ENCODE data around the gene IFITM10.

Gene IFITM10

DNA sequence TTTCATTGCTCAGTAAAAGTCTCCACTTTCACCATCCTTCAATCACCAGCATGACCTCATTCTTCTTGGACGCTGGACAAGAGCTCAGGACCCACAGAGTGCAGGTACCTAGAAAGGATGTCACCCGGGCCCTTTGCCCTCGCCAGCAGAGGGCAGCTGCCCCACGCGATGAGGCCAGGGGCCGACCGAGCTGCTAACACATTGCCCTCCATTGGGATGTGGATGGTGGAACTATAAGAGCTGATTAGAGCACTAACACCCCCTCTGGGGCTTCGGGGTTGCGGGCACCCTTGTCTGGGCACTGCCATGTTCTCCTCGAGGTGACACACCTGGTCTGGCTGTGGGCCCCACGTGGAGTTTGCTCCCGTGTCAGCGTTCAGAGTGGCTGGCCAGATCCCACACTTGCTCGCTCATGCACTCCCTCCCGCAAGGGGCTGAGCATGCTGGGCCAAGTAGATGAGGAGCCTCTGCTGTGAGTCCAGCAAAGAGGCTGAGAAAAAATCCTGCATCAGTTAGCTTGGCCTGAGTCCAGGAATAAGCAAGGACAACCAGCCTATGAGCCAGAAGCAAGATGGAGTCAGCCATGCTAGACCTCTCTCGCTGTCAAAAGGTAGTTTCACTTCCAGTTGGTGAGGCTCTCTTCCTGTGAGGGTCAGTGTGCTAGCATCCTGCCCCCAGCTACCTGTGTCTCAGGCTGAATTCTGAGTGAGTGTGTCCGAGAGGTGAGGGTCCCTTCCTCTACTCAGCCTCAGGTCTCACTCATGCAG lies 43.6 kb downstream of the IFITM10 start:
- no peak for DNase-seq

DNA sequence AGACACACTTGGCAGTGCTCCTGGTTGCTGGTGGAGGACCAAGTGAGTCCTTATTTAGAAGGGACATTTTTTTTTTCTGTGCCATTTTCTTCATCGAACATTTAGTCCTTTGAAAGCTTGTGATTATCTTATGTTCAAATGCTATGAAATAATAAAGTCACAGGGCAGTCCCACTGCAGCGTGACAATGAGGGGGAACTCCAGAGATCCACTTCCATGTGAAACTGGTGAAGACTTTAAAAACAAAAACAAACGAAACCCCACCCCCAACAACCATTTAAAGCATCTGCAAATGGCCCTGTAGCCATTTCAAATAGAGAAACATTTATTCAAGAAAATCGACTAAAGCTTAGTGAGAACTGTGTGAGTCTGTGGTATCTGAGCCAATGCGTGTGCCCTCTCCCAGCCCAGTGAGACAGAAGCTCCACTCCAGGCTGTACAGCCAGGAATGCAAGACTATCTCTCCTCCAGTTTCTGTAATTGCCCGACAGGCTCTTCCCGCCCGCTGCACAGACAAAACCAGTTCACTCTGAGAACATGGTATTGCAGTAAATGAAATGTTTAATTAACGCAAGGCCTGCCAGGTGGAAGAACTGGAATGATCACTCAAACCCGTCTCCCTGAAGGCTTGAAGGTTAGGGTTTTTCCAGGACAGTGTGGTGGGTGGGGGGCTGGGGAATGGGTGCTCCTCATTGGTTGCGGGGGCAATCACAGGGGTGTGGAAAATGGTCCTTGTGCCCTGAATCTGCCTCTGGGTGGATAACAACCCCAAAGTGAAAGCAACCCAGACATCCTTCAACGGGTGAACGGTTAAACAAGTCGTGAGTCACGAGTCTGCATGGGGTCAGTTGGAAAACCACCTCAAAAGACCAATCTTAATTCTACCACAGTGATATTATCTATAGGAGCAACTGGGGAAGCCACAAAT lies 45.0 kb downstream of the IFITM10 start:
- no peak for DNase-seq

DNA sequence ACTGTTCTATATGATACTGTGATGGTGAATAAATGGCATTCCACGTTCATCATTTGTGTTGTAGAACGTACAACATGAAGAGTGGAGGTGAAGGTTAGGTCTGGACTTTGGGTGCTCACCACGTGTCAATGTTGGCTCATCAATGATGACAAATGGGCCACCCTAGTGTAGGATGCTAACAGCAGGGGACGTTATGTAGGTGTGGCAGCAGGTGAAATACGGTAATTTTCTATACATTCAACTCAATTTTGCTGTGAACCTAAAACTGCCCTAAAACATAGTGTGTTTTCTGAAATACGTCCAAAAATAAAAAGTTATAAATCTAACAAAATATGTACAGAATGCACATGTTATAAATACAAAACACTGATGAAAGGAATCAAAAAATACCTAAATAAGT lies 47.2 kb downstream of the IFITM10 start:
- no peak for DNase-seq

DNA sequence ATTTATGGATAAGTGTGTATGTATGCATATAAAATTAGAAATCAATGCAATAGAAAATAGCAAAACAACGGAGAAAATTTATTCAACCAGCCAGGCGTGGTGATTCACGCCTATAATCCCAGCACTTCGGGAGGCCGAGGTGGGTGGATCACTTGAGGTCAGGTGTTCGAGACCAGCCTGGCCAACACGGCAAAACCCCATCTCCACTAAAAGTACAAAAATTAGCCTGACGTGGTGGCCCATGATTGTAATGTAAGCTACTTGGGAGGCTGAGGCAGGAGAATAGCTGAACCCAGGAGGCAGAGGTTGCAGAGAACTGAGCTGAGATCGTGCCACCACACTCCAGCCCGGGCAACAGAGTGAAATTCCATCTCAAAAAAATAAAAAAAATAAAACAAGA lies 47.9 kb downstream of the IFITM10 start:
- no peak for DNase-seq

DNA sequence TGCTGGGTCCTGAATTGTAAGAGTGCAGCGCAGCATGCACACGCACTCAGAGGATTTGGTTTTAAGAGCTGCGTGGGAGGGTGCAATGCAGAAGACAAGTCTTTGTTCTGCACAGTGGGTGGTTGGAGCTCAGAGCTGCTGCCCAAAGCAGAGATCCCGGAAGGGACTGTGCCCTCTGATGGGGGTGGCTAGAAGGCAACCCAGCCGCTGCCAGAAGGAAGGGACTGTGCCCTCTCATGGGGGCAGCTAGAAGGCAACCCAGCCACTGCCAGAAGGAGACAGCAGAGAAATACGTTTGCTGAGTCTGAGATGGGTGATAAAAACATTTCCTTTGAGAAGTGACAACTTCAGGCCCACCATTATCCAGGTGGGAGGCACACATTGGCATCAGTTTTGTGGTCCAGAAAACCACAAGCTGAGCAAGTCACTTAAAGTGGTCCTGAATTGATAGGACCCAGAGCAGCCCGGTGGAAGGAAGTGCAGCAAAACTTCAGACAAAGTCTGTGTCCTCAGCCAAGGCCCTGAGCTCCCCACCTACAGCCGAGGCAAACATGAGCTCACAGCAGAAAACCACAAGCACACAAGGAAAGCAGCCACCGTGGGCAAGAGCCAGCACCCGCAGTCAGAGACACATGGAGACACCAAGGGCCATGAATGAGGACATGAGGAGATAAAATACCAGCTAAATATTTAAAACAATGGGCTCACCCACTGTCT lies 49.1 kb downstream of the IFITM10 start:
- no peak for DNase-seq

DNA sequence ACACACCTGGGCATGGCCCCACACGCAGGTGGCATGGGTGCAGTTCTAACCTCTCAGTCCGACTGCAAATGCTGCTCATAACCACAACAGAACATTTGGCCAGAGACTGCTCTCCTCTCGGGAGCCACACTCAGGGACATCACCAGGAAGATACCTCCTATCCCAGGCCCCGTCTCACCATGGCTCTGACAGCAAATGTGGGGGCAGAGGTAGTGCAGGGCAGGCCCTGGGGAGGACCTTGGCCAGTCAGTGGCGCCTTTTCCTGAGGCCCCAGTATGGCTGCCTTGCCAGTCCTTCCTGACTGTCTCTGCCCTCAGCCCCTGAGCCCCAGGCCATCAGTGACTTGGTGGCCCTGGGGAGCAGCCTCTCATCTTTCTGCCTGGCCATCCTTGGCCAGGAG lies 50.6 kb downstream of the IFITM10 start:
- DNase-seq, result no peak

DNA sequence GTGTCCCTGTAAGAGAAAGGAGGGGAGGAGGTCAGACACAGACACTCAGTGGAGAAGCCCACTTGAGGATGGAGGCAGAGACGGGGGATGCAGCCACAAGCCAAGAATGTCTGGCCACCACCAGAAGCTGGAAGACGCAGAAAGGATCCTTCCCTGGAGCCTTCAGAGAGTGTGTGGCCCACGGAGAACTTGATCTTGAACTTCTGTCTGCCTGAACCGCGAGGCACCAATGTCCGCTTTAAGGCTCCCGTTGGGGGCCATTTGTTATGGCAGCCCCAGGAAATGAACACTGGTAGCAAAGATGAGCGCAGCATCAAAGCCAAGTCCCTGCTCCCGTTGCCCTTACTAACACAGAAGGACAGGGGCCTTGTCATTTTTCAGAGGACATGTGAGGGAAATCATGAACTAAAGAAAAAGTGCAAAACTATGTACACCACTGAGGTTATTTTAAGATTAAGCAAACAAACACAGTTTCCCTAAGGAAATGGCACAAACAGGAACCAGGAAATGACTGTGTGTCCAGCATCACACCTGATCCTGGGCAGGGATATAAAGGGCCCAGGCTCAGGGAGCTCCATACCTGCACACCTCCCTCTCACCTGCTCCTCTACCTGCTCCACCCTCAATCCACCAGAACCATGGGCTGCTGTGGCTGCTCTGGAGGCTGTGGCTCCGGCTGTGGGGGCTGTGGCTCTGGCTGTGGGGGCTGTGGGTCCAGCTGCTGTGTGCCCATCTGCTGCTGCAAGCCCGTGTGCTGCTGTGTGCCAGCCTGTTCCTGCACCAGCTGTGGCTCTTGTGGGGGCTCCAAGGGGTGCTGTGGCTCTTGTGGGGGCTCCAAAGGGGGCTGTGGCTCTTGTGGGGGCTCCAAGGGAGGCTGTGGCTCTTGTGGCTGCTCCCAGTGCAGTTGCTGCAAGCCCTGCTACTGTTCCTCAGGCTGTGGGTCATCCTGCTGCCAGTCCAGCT lies 53.5 kb downstream of the IFITM10 start, which contains the start of gene KRTAP5-6:
KRTAP5-6 (plus strand) TSS at position 588 of the 963 bp plus-strand sequence; CDS start at position 639, 51 bp downstream.
- no peak for DNase-seq

DNA sequence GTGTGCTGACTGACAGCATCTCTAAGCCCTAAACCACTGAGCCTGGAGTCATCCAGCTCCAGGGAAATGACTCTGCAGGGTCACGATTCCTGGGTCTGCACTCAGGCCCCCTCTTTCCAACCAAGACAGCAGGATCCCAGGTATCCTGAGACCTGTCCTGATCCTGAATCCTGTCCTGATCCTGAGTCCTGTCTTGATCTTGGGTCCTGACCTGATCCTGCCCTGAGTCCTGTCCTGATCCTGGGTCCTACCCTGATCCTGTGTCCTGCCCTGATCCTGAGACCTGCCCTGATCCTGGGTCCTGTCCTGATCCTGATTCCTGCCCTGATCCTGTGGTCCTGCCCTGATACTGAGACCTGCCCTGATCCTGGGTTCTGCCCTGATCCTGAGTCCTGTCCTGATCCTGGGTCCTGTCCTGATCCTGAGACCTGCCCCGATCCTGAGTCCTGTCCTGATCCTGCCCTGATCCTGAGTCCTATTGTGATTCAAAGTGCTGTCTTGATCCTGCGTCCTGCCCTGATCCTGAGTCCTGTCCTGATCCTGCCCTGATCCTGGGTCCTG lies 54.8 kb downstream of the IFITM10 start:
- no peak for DNase-seq

DNA sequence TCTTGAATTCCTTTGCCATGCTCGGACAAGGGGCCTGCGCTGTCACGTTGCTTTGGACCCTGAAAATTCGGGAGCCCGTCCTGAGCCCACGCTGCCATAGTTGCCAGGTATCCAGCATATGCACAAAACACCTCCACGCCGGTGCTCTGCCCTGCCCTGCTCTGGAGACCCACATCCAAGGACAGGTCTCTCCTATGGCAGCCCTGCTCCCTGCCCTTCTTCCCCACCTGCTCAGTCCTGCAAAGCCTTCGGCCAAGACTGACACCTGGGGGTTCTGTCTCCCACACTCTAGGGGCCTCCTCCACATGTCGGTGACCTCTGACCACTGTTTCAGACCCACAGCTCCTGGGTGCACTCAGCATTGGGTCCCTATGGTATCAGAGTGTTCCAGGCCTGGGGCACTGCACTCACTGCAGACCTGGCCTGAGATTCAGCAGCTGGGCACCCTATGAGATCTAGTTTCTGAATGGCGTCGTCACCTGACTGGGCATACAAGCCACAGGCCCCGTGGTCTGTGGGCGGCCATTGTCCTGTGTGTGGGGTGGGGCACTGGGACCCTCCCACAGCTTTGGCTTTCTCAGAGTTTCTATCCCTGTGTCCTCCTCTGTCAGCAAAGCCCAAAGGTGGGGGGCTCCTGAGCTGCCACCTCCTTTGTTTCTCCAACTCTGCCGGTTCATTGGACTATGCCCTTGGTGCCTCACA lies 55.4 kb downstream of the IFITM10 start:
- DNase-seq, result no peak

DNA sequence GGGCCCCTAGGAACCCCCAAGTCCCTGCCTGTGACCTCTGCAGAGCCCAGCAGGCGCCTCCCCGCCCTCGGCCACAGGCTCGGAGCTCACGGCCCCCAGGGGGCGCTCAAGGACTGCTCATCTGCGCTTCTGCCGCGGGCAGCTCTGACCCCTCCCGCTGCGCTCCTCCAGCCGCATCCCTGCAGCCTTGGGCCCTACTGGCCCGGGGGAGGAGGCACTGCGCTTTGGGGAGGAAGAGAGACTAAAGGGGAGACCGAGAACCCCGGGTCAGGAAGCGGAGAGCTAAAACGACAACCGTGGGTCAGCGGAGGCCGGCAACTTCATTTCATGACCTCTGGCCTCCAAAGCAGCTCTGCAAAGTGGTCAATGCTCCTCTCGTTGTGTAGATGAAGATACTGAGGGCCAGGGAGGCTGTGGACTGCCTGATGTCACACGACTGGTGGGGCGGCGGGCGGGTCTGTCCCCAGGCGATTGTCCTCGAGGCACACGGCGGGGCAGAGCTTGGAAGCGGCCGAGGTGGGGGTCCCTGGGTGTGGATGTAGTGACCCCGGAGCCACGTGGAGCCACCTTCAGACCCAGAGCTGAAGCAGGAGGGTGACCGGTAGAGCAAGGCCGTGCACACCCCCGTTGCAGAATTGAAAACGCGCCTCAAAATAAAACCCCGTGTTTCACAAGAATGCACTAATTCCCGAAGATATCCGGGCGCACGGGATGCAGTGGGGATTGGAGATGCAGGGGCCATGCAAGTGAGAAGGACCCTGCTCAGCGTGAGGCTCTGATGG lies 56.1 kb downstream of the IFITM10 start:
- peak; percentile 91 for DNase-seq

DNA sequence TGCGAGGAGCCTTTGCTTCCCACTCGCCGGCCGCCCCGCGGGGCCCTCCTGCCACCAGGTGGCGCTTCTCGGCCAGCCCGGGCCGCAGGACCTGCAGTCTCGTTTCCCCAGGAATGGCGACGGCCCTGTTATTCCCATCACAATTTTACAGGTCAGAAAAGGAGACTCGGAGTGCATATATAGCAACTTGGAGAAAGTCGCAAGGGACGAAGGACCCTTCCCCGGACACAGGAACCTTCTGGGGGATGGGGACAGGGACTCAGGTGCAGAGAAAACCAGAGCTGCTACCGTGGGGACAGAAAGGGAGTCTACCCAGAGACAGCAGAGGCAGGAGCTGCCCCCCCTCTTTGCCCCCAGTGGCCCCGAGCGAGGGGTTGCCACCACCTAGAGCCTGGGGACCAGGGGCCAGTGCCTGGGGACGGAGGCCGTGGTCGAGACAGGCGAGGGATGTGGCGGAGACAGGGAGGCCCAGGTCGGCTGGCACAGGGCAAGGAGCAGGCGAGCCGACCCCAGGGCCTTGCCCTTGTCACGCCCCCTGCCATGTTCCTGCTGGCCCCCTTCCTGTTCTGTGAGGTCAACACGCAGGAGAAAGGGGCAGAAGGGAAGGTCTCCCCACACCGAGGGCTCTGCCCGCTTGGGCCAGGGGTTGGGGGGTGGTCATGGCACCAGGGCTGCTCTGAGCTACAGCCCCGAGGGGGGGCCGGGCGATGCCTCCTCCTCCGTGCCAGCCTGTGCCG lies 56.9 kb downstream of the IFITM10 start:
- peak; percentile 82 for DNase-seq

DNA sequence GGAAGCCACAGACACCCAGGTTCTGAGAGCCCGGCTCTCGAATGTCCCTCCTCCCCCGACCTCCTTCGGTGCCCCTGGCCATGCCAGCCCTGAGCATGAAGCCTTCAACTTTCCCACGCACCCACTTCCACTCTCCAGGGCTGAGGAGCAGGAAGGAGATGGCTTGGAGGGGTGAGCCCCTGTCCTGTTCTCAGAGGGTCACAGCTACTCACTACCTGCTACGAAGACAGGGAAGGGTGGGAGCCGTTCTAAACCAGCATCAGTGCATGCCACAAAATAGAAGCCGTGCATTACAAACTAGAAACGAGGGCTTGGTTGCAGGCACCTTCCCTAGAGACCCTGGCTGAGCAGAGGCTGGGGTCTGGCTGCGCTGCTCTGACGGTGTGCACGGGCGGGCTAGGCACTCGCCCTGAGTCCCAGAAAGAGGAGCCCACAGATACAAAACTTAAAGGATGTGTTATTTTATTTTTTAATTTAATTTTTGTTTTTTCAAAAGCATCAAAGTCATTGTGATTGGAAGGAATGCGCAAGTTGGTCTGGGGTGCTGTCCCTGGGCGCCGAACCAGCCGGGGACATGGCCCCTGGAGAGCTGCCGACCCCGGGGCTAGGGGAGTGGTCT lies 57.6 kb downstream of the IFITM10 start:
- DNase-seq, result no peak

DNA sequence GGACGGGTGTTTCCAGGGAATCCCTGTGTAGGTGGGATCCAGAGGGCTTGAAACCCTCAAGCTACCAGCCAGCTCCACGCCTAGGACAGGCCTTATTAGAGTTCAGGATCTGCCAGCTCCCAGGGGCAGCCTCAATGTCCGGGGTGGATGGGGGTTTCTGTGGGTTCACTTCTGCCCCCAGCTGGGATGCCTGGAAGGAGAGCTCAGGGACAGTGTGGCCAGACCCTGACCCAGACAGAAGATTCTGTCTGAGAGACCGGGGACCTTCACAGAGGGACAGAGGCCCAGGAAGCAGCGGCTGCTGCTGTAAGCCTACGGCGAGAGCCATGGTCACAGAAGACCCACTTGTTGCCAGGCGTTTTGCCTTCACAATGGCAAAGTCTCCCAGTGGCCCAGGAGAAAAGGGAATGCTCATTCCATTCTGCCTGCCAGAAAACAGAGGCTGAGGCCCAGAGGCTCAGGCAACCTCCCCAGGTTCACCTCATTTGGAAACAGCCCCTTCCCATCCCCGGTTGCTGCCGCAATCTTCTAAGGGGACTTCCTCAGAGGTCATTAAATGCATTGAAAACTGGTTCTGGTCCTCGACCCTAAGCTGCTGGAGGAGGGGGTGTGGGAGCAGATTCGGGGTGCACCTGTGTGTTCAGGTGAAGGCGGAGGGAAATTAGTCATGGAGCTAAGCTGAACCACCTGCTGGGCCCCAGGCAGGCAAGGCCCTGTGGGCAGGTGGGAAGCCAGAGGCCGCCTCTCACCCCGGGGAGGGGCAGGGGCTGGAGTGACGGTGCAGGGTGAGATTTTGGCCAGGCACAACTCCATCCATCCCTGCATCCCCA lies 58.3 kb downstream of the IFITM10 start:
- no peak for DNase-seq

DNA sequence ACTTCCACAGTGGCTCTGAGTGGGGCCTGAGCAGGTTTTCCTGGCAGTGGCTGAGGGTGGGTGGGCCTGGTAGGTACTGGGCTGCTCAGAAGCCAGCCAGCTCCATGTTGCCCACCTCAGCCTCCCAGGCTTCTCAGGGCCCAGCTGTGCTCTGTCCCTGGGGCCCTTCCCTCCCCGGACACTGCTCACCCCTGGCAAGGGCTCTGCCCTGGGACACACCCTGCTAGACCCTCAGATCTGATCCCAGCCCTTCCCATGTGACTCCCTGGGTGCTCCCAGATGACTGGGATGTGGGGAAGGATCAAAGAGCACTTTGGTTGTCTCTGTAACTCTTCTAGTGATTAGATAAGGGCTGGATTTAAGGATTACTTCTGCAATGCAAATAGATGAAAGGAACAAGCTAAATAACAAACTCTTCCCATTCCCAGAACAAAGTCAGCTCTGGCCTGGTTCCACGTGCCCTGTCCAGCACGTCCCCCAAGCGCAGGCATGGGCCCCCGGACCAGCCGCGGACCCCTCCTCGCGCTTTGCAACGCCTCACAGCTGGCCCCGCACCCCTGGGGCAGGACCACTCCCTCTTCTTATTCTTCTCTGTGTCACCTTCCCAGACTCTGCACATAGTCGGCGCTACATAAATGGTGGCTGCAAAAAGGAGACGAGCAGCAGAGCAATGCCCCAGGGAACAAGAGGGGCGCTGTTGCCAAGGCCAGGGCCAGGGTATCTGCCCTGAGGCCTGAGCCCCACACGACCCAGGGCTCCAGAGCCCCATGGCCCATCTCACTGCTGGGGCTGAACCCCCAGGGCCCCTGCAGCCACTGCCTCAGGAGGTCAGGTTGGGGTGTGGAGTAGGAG lies 59.1 kb downstream of the IFITM10 start:
- no peak for DNase-seq

DNA sequence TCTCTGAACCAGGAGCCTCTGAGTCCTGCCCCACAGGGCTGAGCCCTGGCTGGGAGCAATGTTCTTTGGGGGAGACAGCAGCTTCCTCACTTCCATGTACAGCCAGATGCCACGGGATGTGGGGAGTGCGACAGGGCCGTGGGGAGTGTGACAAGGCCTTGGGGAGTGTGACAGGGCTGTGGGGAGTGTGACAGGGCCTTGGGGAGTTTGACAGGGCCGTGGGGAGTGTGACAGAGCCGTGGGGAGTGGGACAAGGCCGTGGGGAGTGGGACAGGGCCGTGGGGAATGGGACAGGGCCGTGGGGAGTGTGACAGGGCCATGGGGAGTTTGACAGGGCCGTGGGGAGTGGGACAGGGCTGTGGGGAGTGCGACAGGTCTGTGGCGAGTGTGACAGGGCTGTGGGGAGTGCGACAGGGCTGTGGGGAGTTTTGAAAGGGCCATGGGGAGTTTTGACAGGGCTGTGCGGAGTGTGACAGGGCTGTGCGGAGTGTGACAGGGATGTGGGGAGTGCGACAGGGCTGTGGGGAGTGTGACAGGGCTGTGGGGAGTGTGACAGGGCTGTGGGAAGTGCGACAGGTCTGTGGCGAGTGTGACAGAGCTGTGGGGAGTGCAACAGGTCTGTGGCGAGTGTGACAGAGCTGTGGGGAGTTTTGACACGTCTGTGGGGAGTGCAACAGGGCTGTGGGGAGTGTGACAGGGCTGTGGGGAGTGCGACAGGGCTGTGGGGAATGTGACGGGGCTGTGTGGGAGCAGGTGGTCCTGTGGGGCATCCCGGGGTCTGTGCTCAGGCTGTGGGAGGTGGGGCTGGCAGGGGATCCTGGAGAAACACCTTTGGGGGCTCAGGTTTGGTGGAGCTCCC lies 60.0 kb downstream of the IFITM10 start:
- DNase-seq, result no peak

All from activated CD4-positive, CD25-positive, alpha-beta regulatory T cell treated with anti-CD3 and anti-CD28 coated beads, Interleukin-2, amount 50 U/mL, for 72 hours (primary cell).